ENCODE results near the gene PARD6B. TPM values are rescaled to one million over a fixed set of nuclear protein-coding genes. Genes with fewer than 3 reads are reported as not detected.

Gene PARD6B
- total and polyA plus RNA-seq, 2 donors (not counting 3 experiments of a cell fraction or from before 2014, with no cell fraction given) = 0.03 TPM; not detected in 1

DNA sequence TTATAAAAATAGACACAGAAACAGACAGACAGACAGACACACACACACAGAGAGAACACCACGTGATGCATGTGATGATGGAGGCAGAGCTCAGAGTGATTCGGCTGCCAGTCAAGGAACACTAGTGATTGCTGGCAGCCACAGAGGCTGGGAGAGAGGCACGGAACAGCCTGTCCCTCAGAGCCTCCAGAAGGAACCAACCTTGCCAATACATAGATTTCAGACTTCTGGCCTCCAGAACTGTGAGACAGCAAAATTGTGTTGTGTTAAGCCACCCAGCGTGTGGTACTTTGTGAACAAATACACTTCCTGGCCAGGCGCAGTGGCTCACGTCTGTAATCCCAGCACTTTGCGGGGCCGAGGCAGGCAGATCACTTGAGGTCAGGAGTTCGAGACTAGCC is 9.5 kb upstream of the PARD6B start:
- CTCF ChIA-PET = interaction anchor here (0.7 to 1.1 kb wide), 3 partner anchors 23 to 29 kb away, joined by 3 to 5 read pairs (median 4); no protein-coding TSS in a partner anchor
- no peak overlapping the region for H2AFZ ChIP-seq (ENCODE audit: low read depth, low read length)
- H3K9me1 ChIP-seq (replicated peaks; ENCODE audit: control insufficient read depth, extremely low read depth, insufficient read depth, low read length) = no peaks in the 10 kb centered on the region
- POLR2A ChIA-PET = interaction anchor here (0.7 kb wide), 1 partner anchor 18 kb away, joined by 3 read pairs; no protein-coding TSS in a partner anchor
- no peak overlapping the region for H3K4me3 ChIP-seq (replicated peaks in 1 of 3; ENCODE audit: insufficient read depth in 1 of 3, low read depth in 1 of 3, low read length in 3 of 3)
- intact Hi-C loops (cut with micrococcal nuclease) = no loop called here
- no peak overlapping the region for H3K27ac ChIP-seq (ENCODE audit: insufficient read depth, low read depth, low read length)
- H4K20me1 ChIP-seq (replicated peaks; ENCODE audit: control insufficient read depth, extremely low read depth, insufficient read depth, low read length) = no peaks in the 10 kb centered on the region
- H3K36me3 ChIP-seq (ENCODE audit: control insufficient read depth in 2 of 2, extremely low read depth in 1 of 2, insufficient read depth in 2 of 2, low read length in 2 of 2) = no peaks in the 10 kb centered on the region
- peaks cover 3 to 9% of the 10 kb centered on the region in 2 experiments for H3K27me3 ChIP-seq (ENCODE audit: control insufficient read depth in 2 of 2, insufficient read depth in 2 of 2, low read length in 2 of 2)
- DNase-seq (ENCODE audit: low read depth, low spot score) = no peak
- dilution Hi-C loops (cut with MboI; ENCODE audit: extremely low pct_ligation_motif_present, low sequenced_read_pairs) = no loop called here
- no peaks in the 10 kb centered on the region for H3K79me2 ChIP-seq (ENCODE audit: control insufficient read depth, insufficient read depth, low read length)
- no peak for FAIRE-seq
- no peaks in the 10 kb centered on the region for H3K4me1 ChIP-seq (ENCODE audit: control insufficient read depth, extremely low read depth, insufficient read depth, low read length)
- no peak overlapping the region for H3K9ac ChIP-seq (replicated peaks; ENCODE audit: extremely low read depth, insufficient read depth, low read length)
- BruUV-seq (replicated peaks) = no TSS peak
- no peak overlapping the region for H3K4me2 ChIP-seq (ENCODE audit: insufficient read depth, low read length)
- TF ChIP-seq JUN (IDR thresholded peaks at IDR 0.05; ENCODE audit: borderline replicate concordance, insufficient read depth, insufficient read length, low read depth) = no peak
- no peak for TF ChIP-seq MAX (IDR thresholded peaks at IDR 0.05; ENCODE audit: insufficient read depth, insufficient read length)
- TF ChIP-seq, protein P1, sequence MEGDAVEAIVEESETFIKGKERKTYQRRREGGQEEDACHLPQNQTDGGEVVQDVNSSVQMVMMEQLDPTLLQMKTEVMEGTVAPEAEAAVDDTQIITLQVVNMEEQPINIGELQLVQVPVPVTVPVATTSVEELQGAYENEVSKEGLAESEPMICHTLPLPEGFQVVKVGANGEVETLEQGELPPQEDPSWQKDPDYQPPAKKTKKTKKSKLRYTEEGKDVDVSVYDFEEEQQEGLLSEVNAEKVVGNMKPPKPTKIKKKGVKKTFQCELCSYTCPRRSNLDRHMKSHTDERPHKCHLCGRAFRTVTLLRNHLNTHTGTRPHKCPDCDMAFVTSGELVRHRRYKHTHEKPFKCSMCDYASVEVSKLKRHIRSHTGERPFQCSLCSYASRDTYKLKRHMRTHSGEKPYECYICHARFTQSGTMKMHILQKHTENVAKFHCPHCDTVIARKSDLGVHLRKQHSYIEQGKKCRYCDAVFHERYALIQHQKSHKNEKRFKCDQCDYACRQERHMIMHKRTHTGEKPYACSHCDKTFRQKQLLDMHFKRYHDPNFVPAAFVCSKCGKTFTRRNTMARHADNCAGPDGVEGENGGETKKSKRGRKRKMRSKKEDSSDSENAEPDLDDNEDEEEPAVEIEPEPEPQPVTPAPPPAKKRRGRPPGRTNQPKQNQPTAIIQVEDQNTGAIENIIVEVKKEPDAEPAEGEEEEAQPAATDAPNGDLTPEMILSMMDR (IDR thresholded peaks at IDR 0.05; ENCODE audit: extremely low read depth in 1 of 2, insufficient read depth in 1 of 2, low read depth in 1 of 2, low read length in 2 of 2) = no peak
- no peak for TF ChIP-seq GATA2 (IDR thresholded peaks at IDR 0.05; ENCODE audit: insufficient read depth, insufficient read length, low read depth, low read length)
- no peak for TF ChIP-seq POLR2AphosphoS5 (IDR thresholded peaks at IDR 0.05; ENCODE audit: insufficient read depth, low read depth, low read length)
- no peak for TF ChIP-seq MYC (IDR thresholded peaks at IDR 0.05; ENCODE audit: low read depth, low read length)
- TF ChIP-seq POLR2A (IDR thresholded peaks at IDR 0.05; ENCODE audit: low read depth, low read length) = no peak
- no peak for TF ChIP-seq FOS (IDR thresholded peaks at IDR 0.05; ENCODE audit: borderline replicate concordance, insufficient read depth, low read length)
- TF ChIP-seq EZH2 (IDR thresholded peaks at IDR 0.05; ENCODE audit: borderline replicate concordance, low read depth, low read length, severe bottlenecking) = no peak
- H3K9me3 ChIP-seq (replicated peaks; ENCODE audit: control insufficient read depth, insufficient read depth, low read length) = no peaks in the 10 kb centered on the region

Data from endothelial cell of umbilical vein (primary cell).